AG10803 (cell line): ENCODE measurements around the gene IGF2R.
A peak's percentile ranks its signal among the peaks of the same experiment; 100 is the strongest.

Experiments used
- DNase-seq: peaks from one replicate; pipeline ENCODE4 v3.0.0; 2010; ENCODE audit warnings: low read depth
- H3K4me3 ChIP-seq: 2 replicates; pipeline ENCODE4 v1.5.1; 2011; ENCODE audit warnings: mild to moderate bottlenecking, low read length, control low read depth
- TF ChIP-seq, protein P1 (sequence below): conservative IDR thresholded peaks from 2 replicates; pipeline ENCODE4 v1.5.1; 2011; ENCODE audit warnings: mild to moderate bottlenecking, low read length, control low read depth, inconsistent platforms

IGF2R gene

DNA sequence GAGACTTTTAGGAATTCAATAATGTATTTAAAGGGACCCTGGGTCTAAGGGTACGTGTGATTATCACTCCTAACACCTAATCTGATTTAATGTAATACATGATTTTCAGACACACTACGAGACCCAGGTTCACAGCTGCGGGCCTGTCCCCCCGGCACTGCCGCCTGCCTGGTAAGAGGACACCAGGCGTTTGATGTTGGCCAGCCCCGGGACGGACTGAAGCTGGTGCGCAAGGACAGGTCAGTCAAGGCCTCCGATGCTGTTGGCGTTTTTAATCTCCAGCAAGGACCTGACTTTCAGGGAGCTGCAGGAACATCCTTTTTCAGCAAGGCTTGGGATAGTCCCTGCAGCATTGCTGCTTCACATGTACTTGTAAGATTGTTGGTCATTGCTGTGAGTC is 58.2 kb downstream of the IGF2R start:
- H3K4me3 ChIP-seq, result no peak overlapping the region
- no peak for DNase-seq
- TF ChIP-seq, protein P1, sequence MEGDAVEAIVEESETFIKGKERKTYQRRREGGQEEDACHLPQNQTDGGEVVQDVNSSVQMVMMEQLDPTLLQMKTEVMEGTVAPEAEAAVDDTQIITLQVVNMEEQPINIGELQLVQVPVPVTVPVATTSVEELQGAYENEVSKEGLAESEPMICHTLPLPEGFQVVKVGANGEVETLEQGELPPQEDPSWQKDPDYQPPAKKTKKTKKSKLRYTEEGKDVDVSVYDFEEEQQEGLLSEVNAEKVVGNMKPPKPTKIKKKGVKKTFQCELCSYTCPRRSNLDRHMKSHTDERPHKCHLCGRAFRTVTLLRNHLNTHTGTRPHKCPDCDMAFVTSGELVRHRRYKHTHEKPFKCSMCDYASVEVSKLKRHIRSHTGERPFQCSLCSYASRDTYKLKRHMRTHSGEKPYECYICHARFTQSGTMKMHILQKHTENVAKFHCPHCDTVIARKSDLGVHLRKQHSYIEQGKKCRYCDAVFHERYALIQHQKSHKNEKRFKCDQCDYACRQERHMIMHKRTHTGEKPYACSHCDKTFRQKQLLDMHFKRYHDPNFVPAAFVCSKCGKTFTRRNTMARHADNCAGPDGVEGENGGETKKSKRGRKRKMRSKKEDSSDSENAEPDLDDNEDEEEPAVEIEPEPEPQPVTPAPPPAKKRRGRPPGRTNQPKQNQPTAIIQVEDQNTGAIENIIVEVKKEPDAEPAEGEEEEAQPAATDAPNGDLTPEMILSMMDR, result no peak

- H3K4me3 ChIP-seq, result no peak overlapping the region
- DNase-seq, result no peak
- TF ChIP-seq, protein P1, result no peak
Observed at GRCh38 chr6:160027931-160028330, 59.0 kb downstream of the IGF2R start.

GRCh38 chr6:160028487-160029275 is 59.8 kb downstream of the IGF2R start:
- TF ChIP-seq, protein P1, result no peak
- H3K4me3 ChIP-seq, result no peak overlapping the region
- DNase-seq, result no peak

DNA sequence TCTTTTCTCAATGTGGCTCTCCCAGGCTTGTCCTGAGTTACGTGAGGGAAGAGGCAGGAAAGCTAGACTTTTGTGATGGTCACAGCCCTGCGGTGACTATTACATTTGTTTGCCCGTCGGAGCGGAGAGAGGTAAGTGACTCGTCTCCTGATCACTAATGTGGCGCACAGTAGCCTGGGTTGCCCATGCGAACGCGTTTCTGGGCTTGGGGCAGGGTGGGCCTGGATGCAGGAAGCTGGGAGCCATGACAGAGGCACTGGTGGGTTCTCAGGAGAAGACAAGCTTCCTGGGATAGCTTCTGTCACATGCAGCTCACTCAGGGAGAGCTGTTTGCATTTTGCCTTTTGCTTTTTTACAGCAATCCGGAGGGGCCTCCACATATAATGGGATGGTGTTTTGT is 60.6 kb downstream of the IGF2R start:
- TF ChIP-seq, protein P1, result no peak
- H3K4me3 ChIP-seq, result no peak overlapping the region
- DNase-seq, result no peak

- peak overlapping the region; percentile 22; the same call in 1 of the 2 replicates for H3K4me3 ChIP-seq
- TF ChIP-seq, protein P1, result no peak
- DNase-seq, result peak; percentile 96
Observed at GRCh38 chr6:160030103-160030502, 61.2 kb downstream of the IGF2R start.

DNA sequence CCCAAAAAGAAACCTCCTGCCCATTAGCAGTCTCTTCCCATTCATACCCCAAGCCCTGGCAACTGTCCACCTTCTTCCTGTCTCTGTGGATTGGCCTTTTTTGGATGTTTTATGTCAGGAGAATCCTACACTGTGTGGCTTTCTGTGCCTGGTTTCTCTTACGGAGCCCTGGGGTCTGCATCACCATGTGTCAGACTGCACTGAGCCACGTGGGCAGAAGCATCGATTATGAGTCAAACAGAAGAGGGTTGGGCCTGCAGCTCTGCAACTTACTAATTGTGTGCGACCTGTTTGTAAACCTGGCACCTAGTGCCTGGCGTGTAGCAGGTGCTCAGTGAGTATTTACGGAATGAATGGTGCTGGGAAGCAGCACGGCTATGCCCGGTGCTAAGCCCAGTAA is 62.6 kb downstream of the IGF2R start:
- H3K4me3 ChIP-seq, result no peak overlapping the region
- TF ChIP-seq, protein P1, result no peak
- DNase-seq, result no peak

- TF ChIP-seq, protein P1, result no peak
- H3K4me3 ChIP-seq, result no peak overlapping the region
- no peak for DNase-seq
Observed at GRCh38 chr6:160031871-160032270, 63.0 kb downstream of the IGF2R start.
